Measurements from ENCODE around the gene ENPP1. TPM values are rescaled to one million over a fixed set of nuclear protein-coding genes. Genes with fewer than 3 reads are reported as not detected.

Gene ENPP1
- total and polyA plus RNA-seq, 2 donors (not counting 3 experiments of a cell fraction or from before 2014, with no cell fraction given): 0.36 to 1.4 TPM

DNA sequence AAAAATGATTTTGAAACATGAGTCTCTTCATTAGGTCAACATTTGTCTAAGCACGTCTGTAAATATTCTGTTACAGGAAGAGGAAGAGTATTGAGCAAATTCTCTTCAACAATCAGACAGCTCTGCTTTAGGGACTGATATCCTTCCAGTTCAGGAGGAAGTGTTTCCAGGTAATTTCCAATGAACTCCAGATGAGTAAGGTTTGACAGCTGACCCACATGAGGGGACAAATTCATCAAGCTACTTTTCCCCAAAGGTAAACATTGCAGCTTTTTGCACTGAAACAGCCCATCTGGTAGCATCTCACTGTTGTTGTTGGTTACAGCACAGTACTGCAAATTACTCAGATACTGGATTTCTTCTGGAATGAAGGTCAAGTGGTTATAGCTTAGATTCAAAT, 18.1 kb downstream of the ENPP1 start:
- dilution Hi-C loops (cut with MboI; ENCODE audit: extremely low pct_ligation_motif_present, low sequenced_read_pairs): no loop called here
- no peaks in the 10 kb centered on the region for H3K9me3 ChIP-seq (replicated peaks; ENCODE audit: control insufficient read depth, insufficient read depth, low read length)
- DNase-seq (ENCODE audit: low read depth, low spot score): no peak
- H3K9me1 ChIP-seq (replicated peaks; ENCODE audit: control insufficient read depth, extremely low read depth, insufficient read depth, low read length): no peaks in the 10 kb centered on the region
- no peaks in the 10 kb centered on the region for H3K79me2 ChIP-seq (ENCODE audit: control insufficient read depth, insufficient read depth, low read length)
- H3K4me3 ChIP-seq (replicated peaks in 1 of 3; ENCODE audit: insufficient read depth in 1 of 3, low read depth in 1 of 3, low read length in 3 of 3): no peak overlapping the region
- no peak overlapping the region for H3K27ac ChIP-seq (ENCODE audit: insufficient read depth, low read depth, low read length)
- no peak overlapping the region for H3K9ac ChIP-seq (replicated peaks; ENCODE audit: extremely low read depth, insufficient read depth, low read length)
- no TSS peak for BruUV-seq (replicated peaks)
- ChIA-PET CTCF (interaction anchor here (1.6 to 2.2 kb wide), 2 partner anchors 12 to 454 kb away, joined by 4 to 6 read pairs; no protein-coding TSS in a partner anchor), POLR2A (no interaction called here)
- TF ChIP-seq POLR2A (IDR thresholded peaks at IDR 0.05; ENCODE audit: low read depth, low read length): no peak
- TF ChIP-seq FOS (IDR thresholded peaks at IDR 0.05; ENCODE audit: borderline replicate concordance, insufficient read depth, low read length): no peak
- no peak for TF ChIP-seq EZH2 (IDR thresholded peaks at IDR 0.05; ENCODE audit: borderline replicate concordance, low read depth, low read length, severe bottlenecking)
- TF ChIP-seq JUN (IDR thresholded peaks at IDR 0.05; ENCODE audit: borderline replicate concordance, insufficient read depth, insufficient read length, low read depth): no peak
- TF ChIP-seq, protein P1, sequence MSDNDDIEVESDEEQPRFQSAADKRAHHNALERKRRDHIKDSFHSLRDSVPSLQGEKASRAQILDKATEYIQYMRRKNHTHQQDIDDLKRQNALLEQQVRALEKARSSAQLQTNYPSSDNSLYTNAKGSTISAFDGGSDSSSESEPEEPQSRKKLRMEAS (IDR thresholded peaks at IDR 0.05; ENCODE audit: insufficient read depth, insufficient read length): no peak
- TF ChIP-seq GATA2 (IDR thresholded peaks at IDR 0.05; ENCODE audit: insufficient read depth, insufficient read length, low read depth, low read length): no peak
- no peak for TF ChIP-seq MYC (IDR thresholded peaks at IDR 0.05; ENCODE audit: low read depth, low read length)
- TF ChIP-seq CTCF (IDR thresholded peaks at IDR 0.05; ENCODE audit: extremely low read depth in 1 of 2, insufficient read depth in 1 of 2, low read depth in 1 of 2, low read length in 2 of 2): no peak
- TF ChIP-seq POLR2AphosphoS5 (IDR thresholded peaks at IDR 0.05; ENCODE audit: insufficient read depth, low read depth, low read length): no peak
- no peaks in the 10 kb centered on the region for H3K4me1 ChIP-seq (ENCODE audit: control insufficient read depth, extremely low read depth, insufficient read depth, low read length)
- H3K27me3 ChIP-seq (ENCODE audit: control insufficient read depth in 2 of 2, insufficient read depth in 2 of 2, low read length in 2 of 2): peaks cover 0 to 2% of the 10 kb centered on the region in 2 experiments
- intact Hi-C loops (cut with micrococcal nuclease): no loop called here
- H4K20me1 ChIP-seq (replicated peaks; ENCODE audit: control insufficient read depth, extremely low read depth, insufficient read depth, low read length): no peaks in the 10 kb centered on the region
- FAIRE-seq: no peak
- H3K36me3 ChIP-seq (ENCODE audit: control insufficient read depth in 2 of 2, extremely low read depth in 1 of 2, insufficient read depth in 2 of 2, low read length in 2 of 2): no peaks in the 10 kb centered on the region
- no peak overlapping the region for H3K4me2 ChIP-seq (ENCODE audit: insufficient read depth, low read length)
- H2AFZ ChIP-seq (ENCODE audit: low read depth, low read length): no peak overlapping the region
